Tibial nerve (tissue), 3 donors: Measurements from ENCODE around the gene CTXN1.

Source experiments
- POLR2A ChIP-seq, 2 donors: fragments of 450-650 bp; IDR thresholded peaks; one replicate each; pipeline ENCODE4 v1.6.1; 2017; ENCODE audit warnings: antibody characterized with exemption in 2 of 2, mild to moderate bottlenecking in 2 of 2, moderate library complexity in 2 of 2
- TF ChIP-seq, protein P1 (sequence below), 5 experiments: fragments of 200-600 bp in 3 of 5; fragments of 450-650 bp in 2 of 5; sonication (generic) in 3 of 5; IDR thresholded peaks; one replicate each; pipeline ENCODE4 v1.5.1; 2016 to 2019; ENCODE audit warnings: antibody characterized with exemption in 5 of 5, mild to moderate bottlenecking in 3 of 5, moderate library complexity in 2 of 5

DNA sequence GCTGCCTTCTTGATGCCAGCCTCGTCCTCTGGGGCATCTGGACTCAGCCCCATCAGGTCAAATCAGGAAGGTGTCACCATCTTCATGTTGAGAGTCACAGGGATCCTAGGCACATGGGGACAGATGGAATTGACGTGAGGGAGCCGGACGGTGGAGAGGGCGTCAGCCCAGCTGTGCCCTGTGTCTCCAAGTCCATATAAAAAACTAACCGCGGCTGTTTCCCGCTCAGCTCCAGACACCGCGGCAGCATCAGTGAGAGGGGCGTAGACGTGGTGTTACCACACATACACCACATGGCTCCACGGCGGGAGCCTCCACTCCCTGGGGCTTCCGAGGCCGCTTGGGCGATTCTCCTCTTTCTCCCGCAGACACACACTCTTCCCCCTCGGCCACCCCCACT is 46.1 kb downstream of the CTXN1 start:
- TF ChIP-seq, protein P1, sequence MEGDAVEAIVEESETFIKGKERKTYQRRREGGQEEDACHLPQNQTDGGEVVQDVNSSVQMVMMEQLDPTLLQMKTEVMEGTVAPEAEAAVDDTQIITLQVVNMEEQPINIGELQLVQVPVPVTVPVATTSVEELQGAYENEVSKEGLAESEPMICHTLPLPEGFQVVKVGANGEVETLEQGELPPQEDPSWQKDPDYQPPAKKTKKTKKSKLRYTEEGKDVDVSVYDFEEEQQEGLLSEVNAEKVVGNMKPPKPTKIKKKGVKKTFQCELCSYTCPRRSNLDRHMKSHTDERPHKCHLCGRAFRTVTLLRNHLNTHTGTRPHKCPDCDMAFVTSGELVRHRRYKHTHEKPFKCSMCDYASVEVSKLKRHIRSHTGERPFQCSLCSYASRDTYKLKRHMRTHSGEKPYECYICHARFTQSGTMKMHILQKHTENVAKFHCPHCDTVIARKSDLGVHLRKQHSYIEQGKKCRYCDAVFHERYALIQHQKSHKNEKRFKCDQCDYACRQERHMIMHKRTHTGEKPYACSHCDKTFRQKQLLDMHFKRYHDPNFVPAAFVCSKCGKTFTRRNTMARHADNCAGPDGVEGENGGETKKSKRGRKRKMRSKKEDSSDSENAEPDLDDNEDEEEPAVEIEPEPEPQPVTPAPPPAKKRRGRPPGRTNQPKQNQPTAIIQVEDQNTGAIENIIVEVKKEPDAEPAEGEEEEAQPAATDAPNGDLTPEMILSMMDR (IDR thresholded peaks at IDR 0.05) = no peak
- TF ChIP-seq POLR2A (IDR thresholded peaks at IDR 0.05) = no peak
